Measurements from ENCODE around the gene CDHR2.

DNA sequence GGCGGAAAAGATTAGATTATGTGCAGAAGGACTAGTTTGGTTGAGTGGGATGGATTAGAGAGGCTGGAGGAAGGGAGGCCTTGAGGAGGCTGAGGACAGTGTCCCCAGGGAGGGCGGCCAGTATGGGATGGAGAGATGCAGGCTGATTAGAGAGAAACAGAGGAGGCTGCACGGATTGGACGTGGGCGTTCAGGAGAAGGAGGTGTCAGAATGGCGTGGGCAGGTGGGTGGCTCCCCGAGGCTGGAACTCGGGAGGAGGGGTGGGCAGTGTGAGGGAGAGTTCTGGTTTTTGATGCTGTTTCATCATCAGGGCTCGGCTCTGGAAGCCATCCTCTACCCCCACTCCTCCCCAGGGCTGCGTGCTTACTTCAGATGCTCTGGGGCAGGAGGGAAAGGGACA lies 13.0 kb downstream of the CDHR2 start:
- TF ChIP-seq, protein P1, sequence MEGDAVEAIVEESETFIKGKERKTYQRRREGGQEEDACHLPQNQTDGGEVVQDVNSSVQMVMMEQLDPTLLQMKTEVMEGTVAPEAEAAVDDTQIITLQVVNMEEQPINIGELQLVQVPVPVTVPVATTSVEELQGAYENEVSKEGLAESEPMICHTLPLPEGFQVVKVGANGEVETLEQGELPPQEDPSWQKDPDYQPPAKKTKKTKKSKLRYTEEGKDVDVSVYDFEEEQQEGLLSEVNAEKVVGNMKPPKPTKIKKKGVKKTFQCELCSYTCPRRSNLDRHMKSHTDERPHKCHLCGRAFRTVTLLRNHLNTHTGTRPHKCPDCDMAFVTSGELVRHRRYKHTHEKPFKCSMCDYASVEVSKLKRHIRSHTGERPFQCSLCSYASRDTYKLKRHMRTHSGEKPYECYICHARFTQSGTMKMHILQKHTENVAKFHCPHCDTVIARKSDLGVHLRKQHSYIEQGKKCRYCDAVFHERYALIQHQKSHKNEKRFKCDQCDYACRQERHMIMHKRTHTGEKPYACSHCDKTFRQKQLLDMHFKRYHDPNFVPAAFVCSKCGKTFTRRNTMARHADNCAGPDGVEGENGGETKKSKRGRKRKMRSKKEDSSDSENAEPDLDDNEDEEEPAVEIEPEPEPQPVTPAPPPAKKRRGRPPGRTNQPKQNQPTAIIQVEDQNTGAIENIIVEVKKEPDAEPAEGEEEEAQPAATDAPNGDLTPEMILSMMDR (IDR thresholded peaks at IDR 0.05) = no peak
- no peak for TF ChIP-seq POLR2A (IDR thresholded peaks at IDR 0.05)
